ENCODE measurements around the gene PDP2. TPM values are rescaled to one million over a fixed set of nuclear protein-coding genes. Genes with fewer than 3 reads are reported as not detected.

PDP2 gene
- total RNA-seq, 1 experiment from 2014 or later = 23.1 TPM

DNA sequence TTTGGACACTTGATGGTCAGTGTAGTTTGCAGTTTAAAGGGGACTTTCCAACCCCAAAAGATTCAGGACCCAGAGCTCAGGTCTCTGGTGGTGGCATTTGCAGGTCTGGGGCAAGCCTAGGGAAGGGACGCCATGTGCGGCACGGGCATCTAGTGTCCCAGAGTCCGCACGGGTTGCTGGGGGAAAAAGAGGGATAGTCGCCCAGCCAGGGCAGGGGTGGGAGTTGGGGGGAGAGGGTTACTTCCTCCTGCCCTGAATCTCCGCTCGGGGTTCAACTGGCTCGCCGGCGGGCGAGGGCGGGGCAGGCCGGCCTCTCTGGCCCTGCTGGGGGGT is 36.3 kb upstream of the PDP2 start:
- Histone ChIP-seq H2BK20ac (ENCODE audit: low read depth, low read length, poor library complexity, severe bottlenecking) (no peak overlapping the region), H3K23me2 (ENCODE audit: insufficient read length, low read depth, low read length, poor library complexity, severe bottlenecking) (peaks cover 13% of the 10 kb centered on the region), H4K5ac (ENCODE audit: insufficient read length, low read depth, low read length) (no peak overlapping the region), H2BK15ac (ENCODE audit: low read depth, low read length) (no peak overlapping the region), H3K79me1 (ENCODE audit: insufficient read depth, low read depth, low read length, poor library complexity, severe bottlenecking) (no peaks in the 10 kb centered on the region), H3K4ac (ENCODE audit: low read depth, low read length) (no peak overlapping the region), H2AFZ (ENCODE audit: low read length) (peak overlapping the region; percentile 50), H3K4me2 (ENCODE audit: insufficient read depth, insufficient read length, low read length) (peak overlapping the region; percentile 67), H3T11ph (ENCODE audit: low read length) (no peak overlapping the region), H3K14ac (ENCODE audit: insufficient read depth, low read length) (no peak overlapping the region), H3K23ac (ENCODE audit: insufficient read length, low read depth, low read length) (no peak overlapping the region), H3K56ac (ENCODE audit: insufficient read length, low read depth, low read length) (no peak overlapping the region), H2BK120ac (ENCODE audit: low read depth, low read length, poor library complexity, severe bottlenecking) (no peak overlapping the region), H3K79me2 (ENCODE audit: insufficient read depth, low read length) (no peaks in the 10 kb centered on the region), H3K4me1 (ENCODE audit: insufficient read depth, low read length) (no peaks in the 10 kb centered on the region; the same call in 1 of the 2 replicates), H2AK5ac (ENCODE audit: insufficient read length, low read length) (no peak overlapping the region), H4K8ac (replicated peaks; ENCODE audit: insufficient read length, low read depth, low read length) (no peak overlapping the region), H3K9ac (ENCODE audit: extremely low read depth, insufficient read length, low read length) (no peak overlapping the region), H3K27ac (ENCODE audit: insufficient read length, low read depth, low read length) (no peak overlapping the region), H3K18ac (ENCODE audit: insufficient read length, low read depth, low read length) (no peak overlapping the region), H4K20me1 (ENCODE audit: control insufficient read depth, insufficient read depth, insufficient read length) (no peaks in the 10 kb centered on the region), H3K9me3 (ENCODE audit: control insufficient read depth, low read depth, low read length) (no peaks in the 10 kb centered on the region), H4K91ac (ENCODE audit: insufficient read length, low read depth, low read length) (no peak overlapping the region), H2BK5ac (ENCODE audit: insufficient read length, low read length) (no peak overlapping the region), H3K27me3 (ENCODE audit: insufficient read depth, low read length) (peaks cover 17% of the 10 kb centered on the region), H2BK12ac (ENCODE audit: insufficient read length, low read depth, low read length) (no peak overlapping the region)
- WGBS (ENCODE audit: extremely low coverage, insufficient read length, low lambda C conversion rate) = no CpG with 5 or more reads among the region's 14 CpGs
- peaks cover 91% of the 10 kb centered on the region for H3K27me3 Mint-ChIP-seq (ENCODE audit: low read depth)
- DNase-seq = peak; percentile 60
- no peaks in the 10 kb centered on the region; a peak in 1 of 7 replicates for H3K36me3 Mint-ChIP-seq (ENCODE audit: insufficient read depth in 1 of 3, low read depth in 3 of 3)
- H3K27ac Mint-ChIP-seq = no peak overlapping the region
- peak overlapping the region; percentile 68 to 81 for H3K4me3 Mint-ChIP-seq
- H3K4me1 Mint-ChIP-seq = peaks cover 2 to 16% of the 10 kb centered on the region in 2 experiments; a peak in 3 of 4 replicates
- H3K9me3 Mint-ChIP-seq = no peaks in the 10 kb centered on the region
- TF ChIP-seq, protein P1, sequence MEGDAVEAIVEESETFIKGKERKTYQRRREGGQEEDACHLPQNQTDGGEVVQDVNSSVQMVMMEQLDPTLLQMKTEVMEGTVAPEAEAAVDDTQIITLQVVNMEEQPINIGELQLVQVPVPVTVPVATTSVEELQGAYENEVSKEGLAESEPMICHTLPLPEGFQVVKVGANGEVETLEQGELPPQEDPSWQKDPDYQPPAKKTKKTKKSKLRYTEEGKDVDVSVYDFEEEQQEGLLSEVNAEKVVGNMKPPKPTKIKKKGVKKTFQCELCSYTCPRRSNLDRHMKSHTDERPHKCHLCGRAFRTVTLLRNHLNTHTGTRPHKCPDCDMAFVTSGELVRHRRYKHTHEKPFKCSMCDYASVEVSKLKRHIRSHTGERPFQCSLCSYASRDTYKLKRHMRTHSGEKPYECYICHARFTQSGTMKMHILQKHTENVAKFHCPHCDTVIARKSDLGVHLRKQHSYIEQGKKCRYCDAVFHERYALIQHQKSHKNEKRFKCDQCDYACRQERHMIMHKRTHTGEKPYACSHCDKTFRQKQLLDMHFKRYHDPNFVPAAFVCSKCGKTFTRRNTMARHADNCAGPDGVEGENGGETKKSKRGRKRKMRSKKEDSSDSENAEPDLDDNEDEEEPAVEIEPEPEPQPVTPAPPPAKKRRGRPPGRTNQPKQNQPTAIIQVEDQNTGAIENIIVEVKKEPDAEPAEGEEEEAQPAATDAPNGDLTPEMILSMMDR (conservative IDR thresholded peaks at IDR 0.05) = no peak
